Gastrocnemius medialis (tissue), 4 donors: ENCODE data around the gene AQP12A.

Experiments used
- POLR2A ChIP-seq, 2 donors: fragments of 450-650 bp; IDR thresholded peaks; one replicate each; pipeline ENCODE4 v1.6.1; 2017; ENCODE audit warnings: antibody characterized with exemption in 2 of 2, mild to moderate bottlenecking in 2 of 2, moderate library complexity in 2 of 2
- TF ChIP-seq, protein P1 (sequence below), 5 experiments: fragments of 450-650 bp in 3 of 5; fragments of 200-600 bp in 2 of 5; sonication (generic) in 2 of 5; IDR thresholded peaks in 4 of 5; conservative IDR thresholded peaks in 1 of 5; 1 replicate in 4 of 5; 2 replicates in 1 of 5; pipeline ENCODE4 v1.5.1; 2016 to 2019; ENCODE audit warnings: antibody characterized with exemption in 5 of 5, mild to moderate bottlenecking in 3 of 5, moderate library complexity in 3 of 5

DNA sequence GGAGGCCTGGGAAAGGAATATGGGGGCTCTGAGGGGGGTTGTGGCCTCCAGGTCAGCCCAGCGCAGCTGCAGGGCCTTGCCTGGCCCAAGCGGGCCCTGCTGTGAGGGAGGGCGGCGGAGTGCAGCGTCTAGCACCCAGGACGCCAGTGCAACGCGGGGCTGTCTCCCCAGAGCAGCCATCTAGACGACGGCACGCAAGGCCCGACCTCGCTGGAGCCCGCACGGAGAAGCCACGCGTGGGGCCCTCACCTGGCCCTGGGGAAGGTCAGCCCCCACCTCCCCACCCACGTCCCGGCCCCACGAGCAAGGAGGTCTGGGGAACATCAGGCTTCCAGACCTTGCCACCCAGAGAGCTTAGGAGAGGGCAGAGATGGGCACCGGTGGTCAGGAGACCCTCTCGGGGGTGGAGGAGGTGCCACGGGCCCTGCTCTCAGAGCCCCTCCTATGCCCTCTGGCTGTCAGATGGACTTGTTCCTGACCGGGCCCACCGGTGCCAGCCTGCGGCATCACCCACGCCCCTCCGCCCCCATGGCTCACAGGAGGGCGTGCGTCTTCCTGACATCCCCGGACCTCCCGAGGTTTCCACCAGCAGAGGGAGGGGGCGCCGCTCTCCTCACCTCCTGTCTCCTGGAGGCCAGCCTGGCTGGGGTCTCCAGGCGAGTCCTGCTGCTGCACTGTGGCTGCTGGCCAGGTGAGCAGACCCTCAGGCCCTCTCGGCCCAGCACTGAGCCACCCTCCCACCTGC lies 49.4 kb upstream of the AQP12A start:
- TF ChIP-seq, protein P1, sequence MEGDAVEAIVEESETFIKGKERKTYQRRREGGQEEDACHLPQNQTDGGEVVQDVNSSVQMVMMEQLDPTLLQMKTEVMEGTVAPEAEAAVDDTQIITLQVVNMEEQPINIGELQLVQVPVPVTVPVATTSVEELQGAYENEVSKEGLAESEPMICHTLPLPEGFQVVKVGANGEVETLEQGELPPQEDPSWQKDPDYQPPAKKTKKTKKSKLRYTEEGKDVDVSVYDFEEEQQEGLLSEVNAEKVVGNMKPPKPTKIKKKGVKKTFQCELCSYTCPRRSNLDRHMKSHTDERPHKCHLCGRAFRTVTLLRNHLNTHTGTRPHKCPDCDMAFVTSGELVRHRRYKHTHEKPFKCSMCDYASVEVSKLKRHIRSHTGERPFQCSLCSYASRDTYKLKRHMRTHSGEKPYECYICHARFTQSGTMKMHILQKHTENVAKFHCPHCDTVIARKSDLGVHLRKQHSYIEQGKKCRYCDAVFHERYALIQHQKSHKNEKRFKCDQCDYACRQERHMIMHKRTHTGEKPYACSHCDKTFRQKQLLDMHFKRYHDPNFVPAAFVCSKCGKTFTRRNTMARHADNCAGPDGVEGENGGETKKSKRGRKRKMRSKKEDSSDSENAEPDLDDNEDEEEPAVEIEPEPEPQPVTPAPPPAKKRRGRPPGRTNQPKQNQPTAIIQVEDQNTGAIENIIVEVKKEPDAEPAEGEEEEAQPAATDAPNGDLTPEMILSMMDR (IDR thresholded peaks at IDR 0.05 in 4 of 5, conservative IDR thresholded peaks at IDR 0.05 in 1 of 5): no peak
- no peak for TF ChIP-seq POLR2A (IDR thresholded peaks at IDR 0.05)
